KMS-11 (cell line): ENCODE measurements around the gene PCNX2.

ENCODE experiments used
- H2AFZ ChIP-seq: fragments of 200-600 bp; sonication (generic); 2 replicates; pipeline ENCODE4 v1.6.1; 2016; ENCODE audit warnings: antibody characterized with exemption, mixed run types, low read depth
- H3K27ac ChIP-seq: fragments of 200-600 bp; sonication (generic); 2 replicates; pipeline ENCODE4 v1.6.1; 2016; ENCODE audit warnings: mild to moderate bottlenecking, mixed run types
- H3K27me3 ChIP-seq: fragments of 200-600 bp; sonication (generic); 2 replicates; pipeline ENCODE4 v1.6.1; 2017; ENCODE audit warnings: mild to moderate bottlenecking, low read depth, mixed run types, moderate library complexity; ENCODE audit not compliant: insufficient read depth
- H3K36me3 ChIP-seq: fragments of 200-600 bp; sonication (generic); 2 replicates; pipeline ENCODE4 v1.6.1; 2017; ENCODE audit warnings: mild to moderate bottlenecking, mixed run types; ENCODE audit not compliant: insufficient read depth
- H3K4me1 ChIP-seq: fragments of 200-600 bp; sonication (generic); 2 replicates; pipeline ENCODE4 v1.6.1; 2016; ENCODE audit warnings: mild to moderate bottlenecking, low read depth, mixed run types; ENCODE audit not compliant: poor library complexity, severe bottlenecking
- H3K4me2 ChIP-seq: fragments of 200-600 bp; sonication (generic); 2 replicates; pipeline ENCODE4 v1.7.0; 2016; ENCODE audit warnings: mild to moderate bottlenecking, mixed run types
- H3K4me3 ChIP-seq: fragments of 200-600 bp; sonication (generic); IDR thresholded peaks from 2 replicates; pipeline ENCODE4 v1.6.1; 2017; ENCODE audit warnings: low read depth, low read length, mixed read lengths; ENCODE audit not compliant: insufficient read depth
- H3K79me2 ChIP-seq: fragments of 200-600 bp; sonication (generic); 2 replicates; pipeline ENCODE4 v1.6.1; 2016; ENCODE audit warnings: low read depth, mixed run types; ENCODE audit not compliant: insufficient read depth
- H3K9ac ChIP-seq: fragments of 200-600 bp; sonication (generic); 2 replicates; pipeline ENCODE4 v1.6.1; 2016; ENCODE audit warnings: mild to moderate bottlenecking, mixed run types
- H4K20me1 ChIP-seq: fragments of 200-600 bp; sonication (generic); 2 replicates; pipeline ENCODE4 v1.6.1; 2016; ENCODE audit warnings: mild to moderate bottlenecking, mixed run types; ENCODE audit not compliant: insufficient read depth
- TF ChIP-seq, protein P1 (sequence below): fragments of 200-600 bp; sonication (generic); conservative IDR thresholded peaks from 2 replicates; pipeline ENCODE4 v1.6.1; 2017; ENCODE audit warnings: low read depth, mild to moderate bottlenecking, antibody characterized with exemption, low read length, moderate library complexity, mixed read lengths

PCNX2 gene

DNA sequence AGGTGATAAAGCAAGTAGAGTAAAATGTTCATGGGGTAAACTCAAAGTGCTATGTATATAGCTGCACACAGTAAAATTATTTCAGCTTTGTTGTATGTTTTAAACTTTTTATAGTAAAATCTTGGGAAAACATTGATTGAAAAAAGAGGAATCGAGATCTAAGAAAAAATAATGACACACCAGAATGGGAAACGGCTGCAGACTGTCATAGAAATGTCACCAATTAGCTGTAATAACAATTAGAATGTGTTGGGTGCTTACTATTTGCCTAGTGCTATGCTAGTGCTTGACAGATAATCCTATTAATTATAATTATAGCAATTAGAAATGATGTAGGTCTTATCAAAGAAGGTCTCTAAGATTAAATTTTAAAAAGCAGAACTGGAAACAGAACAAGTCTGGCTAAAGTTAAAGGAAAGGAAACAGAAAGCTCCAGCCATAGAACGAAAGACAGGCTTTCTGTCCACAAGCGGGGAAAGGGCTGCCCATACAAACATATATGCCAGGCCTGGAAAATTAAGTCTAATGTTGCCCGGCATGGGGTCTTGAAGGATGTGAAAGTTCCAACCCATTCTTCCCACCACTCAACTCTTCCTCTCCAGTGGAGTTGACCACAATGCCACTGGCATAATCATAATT is 5.0 kb downstream of the PCNX2 start:
- Histone ChIP-seq H3K4me1 (peaks cover 6% of the 10 kb centered on the region), H3K36me3 (no peaks in the 10 kb centered on the region), H3K9ac (no peak overlapping the region), H4K20me1 (no peaks in the 10 kb centered on the region), H3K4me2 (no peak overlapping the region), H3K4me3 (no peak overlapping the region), H3K27me3 (no peaks in the 10 kb centered on the region), H3K27ac (no peak overlapping the region), H3K79me2 (no peaks in the 10 kb centered on the region), H2AFZ (no peak overlapping the region)
- TF ChIP-seq, protein P1, sequence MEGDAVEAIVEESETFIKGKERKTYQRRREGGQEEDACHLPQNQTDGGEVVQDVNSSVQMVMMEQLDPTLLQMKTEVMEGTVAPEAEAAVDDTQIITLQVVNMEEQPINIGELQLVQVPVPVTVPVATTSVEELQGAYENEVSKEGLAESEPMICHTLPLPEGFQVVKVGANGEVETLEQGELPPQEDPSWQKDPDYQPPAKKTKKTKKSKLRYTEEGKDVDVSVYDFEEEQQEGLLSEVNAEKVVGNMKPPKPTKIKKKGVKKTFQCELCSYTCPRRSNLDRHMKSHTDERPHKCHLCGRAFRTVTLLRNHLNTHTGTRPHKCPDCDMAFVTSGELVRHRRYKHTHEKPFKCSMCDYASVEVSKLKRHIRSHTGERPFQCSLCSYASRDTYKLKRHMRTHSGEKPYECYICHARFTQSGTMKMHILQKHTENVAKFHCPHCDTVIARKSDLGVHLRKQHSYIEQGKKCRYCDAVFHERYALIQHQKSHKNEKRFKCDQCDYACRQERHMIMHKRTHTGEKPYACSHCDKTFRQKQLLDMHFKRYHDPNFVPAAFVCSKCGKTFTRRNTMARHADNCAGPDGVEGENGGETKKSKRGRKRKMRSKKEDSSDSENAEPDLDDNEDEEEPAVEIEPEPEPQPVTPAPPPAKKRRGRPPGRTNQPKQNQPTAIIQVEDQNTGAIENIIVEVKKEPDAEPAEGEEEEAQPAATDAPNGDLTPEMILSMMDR, result no peak

DNA sequence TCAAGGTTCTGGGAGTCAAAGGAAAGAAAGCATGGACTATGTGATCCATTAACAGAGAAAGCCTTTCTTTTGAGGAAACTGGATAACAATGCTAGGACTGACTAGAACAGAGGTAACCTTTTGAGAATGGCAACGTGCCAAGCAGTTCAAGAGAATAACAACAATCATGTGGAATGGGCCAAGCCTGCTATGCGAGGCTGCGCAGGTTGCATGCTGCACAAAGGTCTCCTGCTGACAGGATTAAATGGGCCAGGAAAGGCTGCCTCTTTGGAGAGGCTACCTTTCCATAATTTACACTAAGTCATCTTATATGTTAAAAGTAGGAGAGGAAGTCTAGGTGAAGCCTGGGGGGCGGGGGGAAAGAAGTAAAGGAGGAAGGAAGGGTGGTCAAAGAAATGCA is 5.8 kb downstream of the PCNX2 start:
- TF ChIP-seq, protein P1, result no peak
- peaks cover 4% of the 10 kb centered on the region for H3K4me1 ChIP-seq
- no peak overlapping the region for H3K4me3 ChIP-seq

DNA sequence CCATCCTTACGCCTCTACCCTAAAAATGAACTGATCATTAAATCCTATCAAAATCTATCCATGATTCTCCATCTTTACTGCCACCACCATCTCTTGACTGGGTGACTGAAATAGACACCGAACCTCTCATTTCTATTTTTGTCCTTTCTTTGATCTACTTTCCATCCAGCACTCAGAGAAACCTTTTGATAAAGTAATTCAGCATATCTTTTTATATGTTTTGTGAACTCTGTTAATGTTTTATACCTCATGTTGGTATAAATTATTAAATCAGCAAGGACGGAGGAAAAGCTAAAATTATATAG is 13.0 kb downstream of the PCNX2 start:
- Histone ChIP-seq H3K4me3 (no peak overlapping the region), H3K4me1 (peaks cover 35% of the 10 kb centered on the region), H3K79me2 (no peaks in the 10 kb centered on the region), H3K27ac (no peak overlapping the region), H2AFZ (no peak overlapping the region), H3K9ac (no peak overlapping the region), H3K36me3 (no peaks in the 10 kb centered on the region), H3K4me2 (peak overlapping the region; percentile 38), H4K20me1 (no peaks in the 10 kb centered on the region), H3K27me3 (peaks cover 9% of the 10 kb centered on the region; the same call in 1 of the 2 replicates)
- TF ChIP-seq, protein P1, result no peak

More for the DNA sequence above, 5.8 kb downstream of the PCNX2 start:
- no peak overlapping the region for H3K27ac ChIP-seq
- no peaks in the 10 kb centered on the region for H3K79me2 ChIP-seq
- H4K20me1 ChIP-seq, result no peaks in the 10 kb centered on the region
- no peak overlapping the region for H2AFZ ChIP-seq
- H3K9ac ChIP-seq, result no peak overlapping the region
- no peaks in the 10 kb centered on the region for H3K36me3 ChIP-seq
- H3K27me3 ChIP-seq, result no peaks in the 10 kb centered on the region
- H3K4me2 ChIP-seq, result no peak overlapping the region

GRCh38 chr1:233281711-233282581 is 13.6 kb downstream of the PCNX2 start:
- Histone ChIP-seq H3K9ac (no peak overlapping the region), H3K36me3 (no peaks in the 10 kb centered on the region), H3K4me1 (peaks cover 35% of the 10 kb centered on the region), H3K4me3 (peak overlapping the region; percentile 46), H4K20me1 (no peaks in the 10 kb centered on the region), H2AFZ (no peak overlapping the region), H3K27ac (peak overlapping the region; percentile 14; the same call in 1 of the 2 replicates), H3K4me2 (peak overlapping the region; percentile 38), H3K79me2 (no peaks in the 10 kb centered on the region), H3K27me3 (peaks cover 9% of the 10 kb centered on the region; the same call in 1 of the 2 replicates)
- TF ChIP-seq, protein P1, result no peak
